Ishikawa (cell line): ENCODE data around the gene ANKHD1.

Experiments
- CEBPB ChIP-seq: IDR thresholded peaks from 2 replicates; pipeline ENCODE4 v1.6.1; 2012
- EGR1 ChIP-seq: IDR thresholded peaks from 2 replicates; pipeline ENCODE4 v1.6.1; 2012
- EP300 ChIP-seq: IDR thresholded peaks from 2 replicates; pipeline ENCODE4 v1.6.1; 2012; ENCODE audit warnings: borderline replicate concordance
- TAF1 ChIP-seq: IDR thresholded peaks from 2 replicates; pipeline ENCODE4 v1.6.1; 2012; ENCODE audit warnings: low read depth, mild to moderate bottlenecking
- TEAD4 ChIP-seq: IDR thresholded peaks from 2 replicates; pipeline ENCODE4 v1.6.1; 2012
- YY1 ChIP-seq: IDR thresholded peaks from 2 replicates; pipeline ENCODE4 v1.6.1; 2012; ENCODE audit warnings: low read depth
- TF ChIP-seq, protein P1 (sequence below): IDR thresholded peaks from 2 replicates; pipeline ENCODE4 v1.6.1; 2012; ENCODE audit warnings: low read depth, mild to moderate bottlenecking
- TF ChIP-seq, protein P2 (sequence below): IDR thresholded peaks from 2 replicates; pipeline ENCODE4 v1.6.1; 2012

DNA sequence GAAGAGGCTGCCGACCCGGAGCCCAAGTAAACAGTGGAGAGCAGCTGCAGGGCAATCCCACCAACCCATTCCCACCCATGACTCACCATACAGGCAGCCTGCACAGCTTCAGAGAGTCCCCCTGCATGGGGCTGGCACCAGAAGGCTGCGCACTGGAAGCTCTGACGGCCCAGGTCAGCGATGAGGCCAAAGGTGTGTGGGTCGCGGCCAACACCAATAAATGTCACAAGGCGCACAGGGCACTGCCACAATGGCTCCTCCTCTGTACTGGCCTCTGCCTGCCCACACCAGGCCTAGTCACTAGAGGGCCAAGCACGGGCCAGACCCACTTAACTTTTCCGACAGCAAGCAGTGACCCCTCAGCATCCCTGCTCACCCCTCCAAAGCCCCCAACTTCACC is 158.6 kb downstream of the ANKHD1 start:
- no peak for TF ChIP-seq EP300
- TF ChIP-seq, protein P1, sequence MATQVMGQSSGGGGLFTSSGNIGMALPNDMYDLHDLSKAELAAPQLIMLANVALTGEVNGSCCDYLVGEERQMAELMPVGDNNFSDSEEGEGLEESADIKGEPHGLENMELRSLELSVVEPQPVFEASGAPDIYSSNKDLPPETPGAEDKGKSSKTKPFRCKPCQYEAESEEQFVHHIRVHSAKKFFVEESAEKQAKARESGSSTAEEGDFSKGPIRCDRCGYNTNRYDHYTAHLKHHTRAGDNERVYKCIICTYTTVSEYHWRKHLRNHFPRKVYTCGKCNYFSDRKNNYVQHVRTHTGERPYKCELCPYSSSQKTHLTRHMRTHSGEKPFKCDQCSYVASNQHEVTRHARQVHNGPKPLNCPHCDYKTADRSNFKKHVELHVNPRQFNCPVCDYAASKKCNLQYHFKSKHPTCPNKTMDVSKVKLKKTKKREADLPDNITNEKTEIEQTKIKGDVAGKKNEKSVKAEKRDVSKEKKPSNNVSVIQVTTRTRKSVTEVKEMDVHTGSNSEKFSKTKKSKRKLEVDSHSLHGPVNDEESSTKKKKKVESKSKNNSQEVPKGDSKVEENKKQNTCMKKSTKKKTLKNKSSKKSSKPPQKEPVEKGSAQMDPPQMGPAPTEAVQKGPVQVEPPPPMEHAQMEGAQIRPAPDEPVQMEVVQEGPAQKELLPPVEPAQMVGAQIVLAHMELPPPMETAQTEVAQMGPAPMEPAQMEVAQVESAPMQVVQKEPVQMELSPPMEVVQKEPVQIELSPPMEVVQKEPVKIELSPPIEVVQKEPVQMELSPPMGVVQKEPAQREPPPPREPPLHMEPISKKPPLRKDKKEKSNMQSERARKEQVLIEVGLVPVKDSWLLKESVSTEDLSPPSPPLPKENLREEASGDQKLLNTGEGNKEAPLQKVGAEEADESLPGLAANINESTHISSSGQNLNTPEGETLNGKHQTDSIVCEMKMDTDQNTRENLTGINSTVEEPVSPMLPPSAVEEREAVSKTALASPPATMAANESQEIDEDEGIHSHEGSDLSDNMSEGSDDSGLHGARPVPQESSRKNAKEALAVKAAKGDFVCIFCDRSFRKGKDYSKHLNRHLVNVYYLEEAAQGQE, result no peak
- no peak for TF ChIP-seq CEBPB
- TF ChIP-seq TEAD4, result no peak
- TF ChIP-seq TAF1, result no peak
- no peak for TF ChIP-seq YY1
- TF ChIP-seq, protein P2, sequence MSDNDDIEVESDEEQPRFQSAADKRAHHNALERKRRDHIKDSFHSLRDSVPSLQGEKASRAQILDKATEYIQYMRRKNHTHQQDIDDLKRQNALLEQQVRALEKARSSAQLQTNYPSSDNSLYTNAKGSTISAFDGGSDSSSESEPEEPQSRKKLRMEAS, result no peak
- no peak for TF ChIP-seq EGR1
